ENCODE data around the gene DIS3.
"Not testable (repeated sequence)": the region's sequence is repeated elsewhere in the genome, so short reads cannot be mapped to it uniquely, and the experiment has no call there.

The DIS3 gene

GRCh38 chr13:72781451-72782439, at the start of gene DIS3, which contains the start of gene PIBF1:
DIS3 (minus strand) TSS chr13:72781900; CDS start chr13:72781832, 68 bp downstream.
PIBF1 (plus strand) TSS chr13:72782133; CDS start chr13:72783470, 1,337 bp downstream.
- TF ChIP-seq CTCF (IDR thresholded peaks at IDR 0.05; ENCODE audit: low read depth, low read length): no peak
- peak within 1 kb of the TSS; percentile 96 for H3K4me3 ChIP-seq (ENCODE audit: low read depth, low read length)
- in situ Hi-C loops (cut with HindIII; ENCODE audit: low sequenced_read_pairs): no loop called here
- peak; percentile 99 for DNase-seq (ENCODE audit: low read depth, low spot score)

- DNase-seq (ENCODE audit: low read depth, low spot score): no peak
- no peak overlapping the region for H3K4me3 ChIP-seq (ENCODE audit: low read depth, low read length)
- no peak for TF ChIP-seq CTCF (IDR thresholded peaks at IDR 0.05; ENCODE audit: low read depth, low read length)
- in situ Hi-C loops (cut with HindIII; ENCODE audit: low sequenced_read_pairs): no loop called here
Measured at GRCh38 chr13:72823724-72824123, 42.0 kb upstream of the DIS3 start.

GRCh38 chr13:72823081-72823480, 41.4 kb upstream of the DIS3 start:
- no peak for TF ChIP-seq CTCF (IDR thresholded peaks at IDR 0.05; ENCODE audit: low read depth, low read length)
- no peak overlapping the region for H3K4me3 ChIP-seq (ENCODE audit: low read depth, low read length)
- DNase-seq (ENCODE audit: low read depth, low spot score): no peak
- in situ Hi-C loops (cut with HindIII; ENCODE audit: low sequenced_read_pairs): no loop called here

GRCh38 chr13:72820898-72821279, 39.2 kb upstream of the DIS3 start:
- in situ Hi-C loops (cut with HindIII; ENCODE audit: low sequenced_read_pairs): no loop called here
- DNase-seq (ENCODE audit: low read depth, low spot score): no peak
- no peak overlapping the region for H3K4me3 ChIP-seq (ENCODE audit: low read depth, low read length)
- TF ChIP-seq CTCF (IDR thresholded peaks at IDR 0.05; ENCODE audit: low read depth, low read length): no peak

- no peak for TF ChIP-seq CTCF (IDR thresholded peaks at IDR 0.05; ENCODE audit: low read depth, low read length)
- DNase-seq (ENCODE audit: low read depth, low spot score): peak; percentile 63
- in situ Hi-C loops (cut with HindIII; ENCODE audit: low sequenced_read_pairs): no loop called here
Measured at GRCh38 chr13:72820156-72820897, 38.6 kb upstream of the DIS3 start.

GRCh38 chr13:72808917-72809500, 27.3 kb upstream of the DIS3 start:
- H3K4me3 ChIP-seq (ENCODE audit: low read depth, low read length): no peak overlapping the region
- in situ Hi-C loops (cut with HindIII; ENCODE audit: low sequenced_read_pairs): no loop called here
- peak; percentile 42 for TF ChIP-seq CTCF (IDR thresholded peaks at IDR 0.05; ENCODE audit: low read depth, low read length)
- DNase-seq (ENCODE audit: low read depth, low spot score): peak; percentile 26

More at GRCh38 chr13:72820156-72820897, 38.6 kb upstream of the DIS3 start:
- no peak overlapping the region for H3K4me3 ChIP-seq (ENCODE audit: low read depth, low read length)

GRCh38 chr13:72806514-72806913, 24.8 kb upstream of the DIS3 start:
- H3K4me3 ChIP-seq (ENCODE audit: low read depth, low read length); in situ Hi-C loops (cut with HindIII; ENCODE audit: low sequenced_read_pairs); DNase-seq (ENCODE audit: low read depth, low spot score): not testable (repeated sequence)

Measured in astrocyte of the spinal cord (primary cell).